Activated CD8-positive, alpha-beta memory T cell treated with anti-CD3 and anti-CD28 coated beads, Interleukin-2, amount 50 U/mL, for 1 hour (primary cell): ENCODE results near the gene CHP1.
"Not testable (repeated sequence)": the region's sequence is repeated elsewhere in the genome, so short reads cannot be mapped to it uniquely, and the experiment has no call there.

Experiments
- DNase-seq: peaks from one replicate; pipeline ENCODE4 v3.0.0-alpha.2; 2020; ENCODE audit errors: extremely low read depth

Gene CHP1

DNA sequence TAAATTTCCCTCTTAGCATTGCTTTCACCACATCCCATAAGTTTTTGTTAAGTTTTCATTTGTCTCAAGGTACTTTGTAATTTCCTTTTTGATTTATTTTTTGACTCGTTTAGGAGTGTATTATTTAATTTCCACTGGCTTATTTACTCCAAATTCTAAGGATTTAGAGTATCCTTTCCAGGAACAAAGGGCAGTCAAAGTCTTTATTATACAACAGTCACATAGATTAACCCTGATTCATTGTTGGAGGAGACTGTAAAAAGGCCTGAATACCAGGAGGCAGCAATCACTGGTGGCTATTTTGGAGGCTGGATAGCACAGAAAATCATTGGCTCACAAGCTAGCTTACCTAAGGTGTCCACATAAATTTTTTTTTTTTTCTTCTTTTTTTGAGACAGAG is 61.5 kb downstream of the CHP1 start:
- DNase-seq: no peak

DNA sequence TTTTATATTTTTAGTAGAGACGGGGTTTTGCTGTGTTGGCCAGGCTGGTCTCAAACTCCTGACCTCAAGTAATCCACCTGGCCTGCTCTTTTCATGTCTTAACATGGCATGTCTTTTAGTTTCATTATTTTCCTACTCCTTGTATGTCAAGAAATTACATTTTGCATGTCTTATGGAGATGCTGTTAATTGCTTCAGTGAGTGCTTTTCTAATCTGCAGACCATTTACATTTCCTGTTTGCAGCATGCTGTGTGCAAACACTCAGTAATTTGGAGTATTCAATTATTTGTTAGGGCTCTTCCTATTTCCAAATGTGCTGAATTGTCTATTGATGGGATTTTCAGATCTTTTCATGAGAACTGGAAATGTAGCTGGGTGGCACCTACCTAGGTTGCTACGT is 70.1 kb downstream of the CHP1 start:
- DNase-seq: not testable (repeated sequence)

DNA sequence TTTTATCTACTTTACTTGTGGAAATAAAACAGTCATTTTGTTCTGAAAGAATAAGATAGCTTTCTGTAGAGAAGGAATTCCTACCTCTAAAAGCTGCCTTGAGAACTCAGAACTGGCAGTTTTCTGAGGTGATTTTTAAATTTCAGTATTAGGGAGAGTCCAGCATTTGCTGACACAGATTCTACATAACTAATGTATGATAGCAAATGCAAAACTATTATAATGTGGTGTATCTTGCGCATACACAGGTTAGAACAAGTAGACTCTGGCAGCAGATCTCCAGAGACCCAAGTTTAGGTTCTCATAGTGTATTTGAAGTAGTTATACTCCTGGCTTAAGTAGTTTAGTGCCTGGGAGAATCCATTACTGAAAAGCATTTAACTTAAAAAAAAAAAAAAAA is 70.5 kb downstream of the CHP1 start:
- DNase-seq: no peak

DNA sequence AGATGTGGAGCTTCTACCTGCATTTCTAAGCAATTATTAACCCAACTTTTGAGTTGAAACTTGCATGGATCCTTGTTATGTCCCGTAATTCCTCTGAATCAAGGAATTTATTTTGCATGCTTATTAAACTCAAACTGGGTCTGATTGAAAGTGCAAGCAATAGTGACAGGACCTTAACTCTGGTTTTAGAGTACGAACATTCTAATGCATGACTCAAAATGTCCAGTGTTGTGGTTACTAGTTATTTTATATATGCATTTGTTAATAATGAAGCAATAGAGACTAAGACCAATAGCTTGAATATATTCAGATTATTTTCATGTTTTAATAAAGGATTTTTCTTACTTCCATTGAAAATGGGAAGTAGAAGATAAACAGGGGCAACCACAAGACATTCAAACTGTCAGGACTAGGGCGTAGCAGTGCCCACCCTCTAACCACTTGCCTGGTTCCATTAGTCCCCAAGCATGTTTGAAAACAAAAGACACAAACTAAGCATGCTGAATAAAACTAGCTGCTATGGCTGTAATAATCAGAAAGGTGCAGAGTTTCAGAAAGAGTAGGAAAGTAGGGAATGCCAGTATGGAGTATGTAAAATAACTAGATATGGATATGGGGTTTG is 73.2 kb downstream of the CHP1 start:
- DNase-seq: no peak

DNA sequence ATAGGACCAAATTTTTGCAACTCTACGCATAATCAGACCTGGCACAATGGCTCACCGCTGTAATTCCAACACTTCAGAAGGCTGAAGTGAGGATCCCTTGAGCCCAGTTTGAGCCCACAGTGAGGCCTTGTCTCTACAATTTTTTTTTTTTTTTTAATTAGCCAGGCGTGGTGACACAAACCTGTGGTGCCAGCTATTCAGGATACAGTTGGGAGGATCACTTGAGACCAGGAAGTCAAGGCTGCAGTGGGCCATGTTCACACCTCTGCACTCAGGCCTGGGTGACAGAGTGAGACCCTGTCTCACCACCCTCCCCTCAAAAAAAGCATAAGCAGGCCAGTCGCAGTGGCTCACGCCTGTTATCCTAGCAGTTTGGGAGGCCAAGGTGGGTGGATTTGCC is 76.6 kb downstream of the CHP1 start:
- DNase-seq: no peak

DNA sequence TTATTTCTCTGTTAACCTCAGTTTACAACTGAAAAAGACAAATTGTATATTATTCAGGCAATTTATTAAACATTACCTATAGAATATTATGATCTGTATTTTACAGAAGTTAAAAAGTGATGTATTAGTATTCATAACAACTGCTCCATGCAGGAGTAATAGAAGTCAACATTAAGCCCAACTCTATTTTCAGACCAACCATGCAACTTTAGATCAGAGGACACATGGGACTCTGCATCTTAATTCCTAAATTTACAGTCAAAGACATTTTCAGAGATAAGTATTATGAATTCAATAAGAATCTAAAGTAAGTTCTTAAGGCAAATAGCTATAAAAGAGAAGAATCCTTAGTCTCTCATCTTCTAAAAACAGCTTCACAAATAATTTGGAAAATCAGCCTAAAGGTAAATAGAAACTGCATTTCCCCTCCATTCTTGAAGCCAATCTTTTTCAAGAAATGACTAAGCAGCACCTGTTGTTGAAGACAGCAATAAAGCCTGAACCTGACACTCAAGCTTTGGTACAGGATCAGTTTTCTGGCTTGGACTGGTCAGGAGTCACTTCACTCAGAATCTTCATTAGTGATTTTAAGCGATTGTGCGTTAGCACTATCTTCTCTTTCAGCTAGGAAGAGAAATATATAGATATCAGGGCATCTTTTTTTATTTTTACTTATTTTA is 78.3 kb downstream of the CHP1 start:
- no peak for DNase-seq

DNA sequence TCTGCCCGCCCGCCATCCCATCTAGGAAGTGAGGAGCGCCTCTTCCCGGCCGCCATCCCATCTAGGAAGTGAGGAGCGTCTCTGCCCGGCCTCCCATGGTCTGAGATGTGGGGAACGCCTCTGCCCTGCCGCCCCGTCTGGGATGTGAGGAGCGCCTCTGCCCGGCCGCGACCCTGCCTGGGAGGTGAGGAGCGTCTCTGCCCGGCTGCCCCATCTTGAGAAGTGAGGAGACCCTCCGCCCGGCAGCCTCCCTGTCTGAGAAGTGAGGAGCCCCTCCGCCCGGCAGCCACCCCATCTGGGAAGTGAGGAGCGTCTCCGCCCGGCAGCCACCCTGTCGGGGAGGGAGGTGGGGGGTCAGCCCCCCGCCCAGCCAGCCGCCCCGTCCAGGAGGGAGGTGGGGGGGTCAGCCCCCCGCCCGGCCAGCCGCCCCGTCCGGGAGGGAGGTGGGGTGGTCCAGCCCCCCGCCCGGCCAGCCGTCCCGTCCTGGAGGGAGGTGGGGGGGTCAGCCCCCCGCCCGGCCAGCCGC is 89.8 kb downstream of the CHP1 start:
- DNase-seq: not testable (repeated sequence)

DNA sequence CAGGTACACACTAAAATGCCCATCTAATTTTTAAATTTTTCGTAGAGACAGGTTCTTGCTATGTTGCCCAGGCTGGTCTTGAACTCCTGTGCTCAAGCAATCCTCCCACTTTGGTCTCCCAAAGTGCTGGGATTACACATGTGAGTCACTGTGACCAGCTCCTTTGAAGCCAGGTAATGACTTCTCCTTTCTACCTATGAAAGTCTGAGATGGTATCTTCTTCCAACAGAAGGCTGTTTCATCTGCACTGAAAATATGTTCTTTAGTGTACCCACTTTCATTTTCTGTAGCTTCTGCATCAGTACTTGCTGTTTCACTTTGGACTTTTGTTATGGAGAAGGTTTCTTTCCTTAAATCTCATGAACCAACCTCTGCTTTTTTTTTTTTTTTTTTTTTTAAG is 92.5 kb downstream of the CHP1 start:
- DNase-seq: no peak

DNA sequence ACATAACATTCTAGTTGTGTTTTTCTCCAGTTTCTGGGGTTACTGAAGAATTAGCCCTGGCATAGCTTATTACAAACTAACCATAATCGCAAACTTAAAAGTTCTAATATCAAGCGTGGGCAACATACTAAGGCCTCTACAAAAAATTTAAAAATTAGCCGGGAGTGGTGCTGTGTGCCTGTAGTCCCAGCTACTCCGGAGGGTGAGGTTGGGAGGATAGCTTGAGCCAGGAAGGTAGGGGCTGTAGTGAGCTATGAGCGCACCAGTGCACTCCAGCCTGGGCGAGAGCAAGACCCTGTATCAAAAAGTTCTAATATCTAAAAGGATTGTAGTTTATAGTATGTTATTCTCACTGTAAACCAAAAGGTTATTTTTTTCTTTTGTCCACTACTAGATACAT is 100.2 kb downstream of the CHP1 start:
- DNase-seq: no peak
